H1 (cell line): ENCODE measurements around the gene TFAP2E. TPM values are rescaled to one million over a fixed set of nuclear protein-coding genes. Genes with fewer than 3 reads are reported as not detected.

Source experiments
- CTCF ChIA-PET: fragments of 300-600 bp; sonication (Branson Sonifier 250); formaldehyde crosslinking; loops from one replicate; lab custom pipeline; 2021; ENCODE audit not compliant: partially characterized antibody; lab: Charles Lee
- POLR2A ChIA-PET: fragments of 300-600 bp; sonication (Branson Sonifier 250); formaldehyde crosslinking; loops from one replicate; lab custom pipeline; 2021; ENCODE audit warnings: inconsistent platforms; ENCODE audit not compliant: partially characterized antibody; lab: Charles Lee
- DNase-seq, 2 experiments: peaks; one replicate each; pipeline versions ENCODE4 v3.0.0 to v3.0.0-alpha.2; 2010 to 2022; ENCODE audit warnings: low spot score in 2 of 2, low read depth in 1 of 2, mixed read lengths in 1 of 2
- FAIRE-seq: peaks from 2 replicates; lab custom pipeline; 2011; peaks lifted over from hg19 to GRCh38; lab: Jason Lieb, UNC
- H2AFZ ChIP-seq: 2 replicates; pipeline ENCODE4 v1.8.1; 2012; ENCODE audit warnings: low read length, inconsistent platforms
- H2AK5ac ChIP-seq: 2 replicates; pipeline ENCODE4 v1.6.1; 2013; ENCODE audit warnings: low read depth, low read length
- H2BK120ac ChIP-seq: replicated peaks from 2 replicates; pipeline ENCODE3; 2013; ENCODE audit warnings: low read depth, low read length, inconsistent platforms
- H2BK12ac ChIP-seq: 2 replicates; pipeline ENCODE4 v1.6.1; 2013; ENCODE audit warnings: low read depth, low read length
- H2BK15ac ChIP-seq: 2 replicates; pipeline ENCODE4 v1.6.1; 2013; ENCODE audit warnings: low read length
- H2BK20ac ChIP-seq: 2 replicates; pipeline ENCODE4 v1.6.1; 2013; ENCODE audit warnings: low read length
- H2BK5ac ChIP-seq: 2 replicates; pipeline ENCODE4 v1.6.1; 2013; ENCODE audit warnings: low read depth, low read length
- H3K14ac ChIP-seq: 2 replicates; pipeline ENCODE4 v1.6.1; 2013; ENCODE audit warnings: inconsistent platforms; ENCODE audit not compliant: insufficient read length
- H3K18ac ChIP-seq: 2 replicates; pipeline ENCODE4 v1.6.1; 2013; ENCODE audit warnings: low read length; ENCODE audit errors: extremely low read depth
- H3K23ac ChIP-seq: 2 replicates; pipeline ENCODE4 v1.6.1; 2013; ENCODE audit warnings: inconsistent platforms; ENCODE audit not compliant: insufficient read length
- H3K23me2 ChIP-seq: 2 replicates; pipeline ENCODE4 v1.6.1; 2013; ENCODE audit warnings: low read depth, low read length
- H3K27ac ChIP-seq: 2 replicates; pipeline ENCODE4 v1.6.1; 2011; ENCODE audit warnings: low read depth, low read length, inconsistent platforms
- H3K27me3 ChIP-seq, 4 experiments: replicated peaks in 1 of 4; 1 replicate in 1 of 4; 2 replicates in 3 of 4; pipeline versions ENCODE4 v1.6.1 to v1.8.1; 2011 to 2013; ENCODE audit warnings: low read length in 3 of 4, mild to moderate bottlenecking in 3 of 4, inconsistent platforms in 2 of 4, mixed read lengths in 2 of 4, moderate library complexity in 1 of 4; ENCODE audit not compliant: control insufficient read depth in 3 of 4, insufficient read depth in 3 of 4; ENCODE audit errors: extremely low read depth in 1 of 4
- H3K36me3 ChIP-seq, 4 experiments: 2 replicates each; pipeline versions ENCODE4 v1.6.1 to v1.8.1; 2011 to 2013; ENCODE audit warnings: mild to moderate bottlenecking in 4 of 4, low read length in 3 of 4, moderate library complexity in 2 of 4, control low read depth in 1 of 4, inconsistent platforms in 1 of 4; ENCODE audit not compliant: insufficient read depth in 4 of 4, control insufficient read depth in 2 of 4
- H3K4ac ChIP-seq: replicated peaks from 2 replicates; pipeline ENCODE3; 2013; ENCODE audit warnings: low read length, low read depth, mixed read lengths, inconsistent platforms; ENCODE audit not compliant: insufficient read length
- H3K4me1 ChIP-seq, 4 experiments: replicated peaks in 1 of 4; 1 replicate in 1 of 4; 2 replicates in 3 of 4; pipeline versions ENCODE4 v1.6.1 to v1.8.1; 2011 to 2013; ENCODE audit warnings: low read length in 3 of 4, inconsistent platforms in 2 of 4, mixed read lengths in 1 of 4; ENCODE audit not compliant: insufficient read depth in 4 of 4, control insufficient read depth in 3 of 4
- H3K4me2 ChIP-seq, 2 experiments: 2 replicates each; pipeline versions ENCODE4 v1.6.1 to v1.8.1; 2011 to 2013; ENCODE audit warnings: low read depth in 2 of 2, low read length in 2 of 2, control low read depth in 1 of 2, inconsistent platforms in 1 of 2, mild to moderate bottlenecking in 1 of 2; ENCODE audit not compliant: insufficient read depth in 1 of 2
- H3K4me3 ChIP-seq, 4 experiments: fragments of 200-600, 300-600 bp in 1 of 4; sonication (generic), shearing (Covaris generic), sonication (Bioruptor Twin) in 1 of 4; 2 replicates each; pipeline versions ENCODE4 v1.5.1 to v1.8.1; 2011 to 2016; ENCODE audit warnings: low read length in 4 of 4, low read depth in 3 of 4, control low read depth in 2 of 4, inconsistent platforms in 2 of 4, mild to moderate bottlenecking in 2 of 4, mixed read lengths in 1 of 4, moderate library complexity in 1 of 4; ENCODE audit not compliant: insufficient read depth in 2 of 4; ENCODE audit errors: extremely low read depth in 1 of 4
- H3K56ac ChIP-seq: replicated peaks from 2 replicates; pipeline ENCODE3; 2013; ENCODE audit warnings: low read depth, mild to moderate bottlenecking, mixed read lengths, low read length, inconsistent platforms; ENCODE audit not compliant: insufficient read length
- H3K79me1 ChIP-seq: 2 replicates; pipeline ENCODE4 v1.6.1; 2013; ENCODE audit warnings: low read depth, low read length, control low read depth
- H3K79me2 ChIP-seq, 2 experiments: 2 replicates each; pipeline versions ENCODE4 v1.6.1 to v1.8.1; 2012 to 2013; ENCODE audit warnings: low read length in 2 of 2, mild to moderate bottlenecking in 2 of 2, inconsistent platforms in 1 of 2; ENCODE audit not compliant: insufficient read depth in 2 of 2, control insufficient read depth in 1 of 2
- H3K9ac ChIP-seq, 4 experiments: replicated peaks in 1 of 4; 1 replicate in 1 of 4; 2 replicates in 3 of 4; pipeline versions ENCODE4 v1.6.1 to v1.8.1; 2011 to 2013; ENCODE audit warnings: low read depth in 3 of 4, low read length in 3 of 4, control low read depth in 2 of 4, mild to moderate bottlenecking in 2 of 4, moderate library complexity in 2 of 4, inconsistent platforms in 1 of 4; ENCODE audit errors: extremely low read depth in 1 of 4
- H3K9me3 ChIP-seq, 2 experiments: 2 replicates each; pipeline versions ENCODE4 v1.6.1 to v1.8.1; 2012 to 2013; ENCODE audit warnings: mild to moderate bottlenecking in 2 of 2, moderate library complexity in 2 of 2, control low read depth in 1 of 2, inconsistent platforms in 1 of 2, low read depth in 1 of 2, low read length in 1 of 2, mixed read lengths in 1 of 2; ENCODE audit not compliant: insufficient read depth in 2 of 2
- H4K20me1 ChIP-seq, 2 experiments: replicated peaks in 1 of 2; 2 replicates each; pipeline versions ENCODE3 to v1.8.1; 2011 to 2013; ENCODE audit warnings: inconsistent platforms in 2 of 2, low read length in 2 of 2, mild to moderate bottlenecking in 1 of 2; ENCODE audit not compliant: insufficient read depth in 2 of 2, control insufficient read depth in 1 of 2
- H4K5ac ChIP-seq: 2 replicates; pipeline ENCODE4 v1.6.1; 2013; ENCODE audit warnings: low read length, low read depth, mixed read lengths, inconsistent platforms; ENCODE audit not compliant: insufficient read length
- H4K8ac ChIP-seq: 2 replicates; pipeline ENCODE4 v1.8.0; 2013; ENCODE audit warnings: mild to moderate bottlenecking, moderate library complexity, low read length, inconsistent platforms; ENCODE audit not compliant: insufficient read depth; ENCODE audit errors: extremely low read depth
- H4K91ac ChIP-seq: replicated peaks from 2 replicates; pipeline ENCODE3; 2013; ENCODE audit warnings: low read length, mixed read lengths, inconsistent platforms; ENCODE audit not compliant: insufficient read length
- polyA plus RNA-seq, 7 experiments: library from polyadenylated mRNA; depleted of rRNA in 3 of 7; stranded (reverse) in 5 of 7; unstranded in 2 of 7; fragments of >200 nt in 5 of 7; fragments of 200-250 nt in 2 of 7; gene quantifications; 1 replicate in 5 of 7; 2 replicates in 1 of 7; 4 replicates in 1 of 7; pipeline versions ENCODE4 v1.2.1 to v1.2.3, GENCODE V29; 2011 to 2013; ENCODE audit warnings: missing spikeins in 2 of 7, mixed read lengths in 2 of 7
- total RNA-seq: library from RNA; stranded (reverse); fragmentation: NEBNext Ultra II Directional; extraction: Animal tissue kit (Norgen Biotek cat#: 25700); gene quantifications from 2 replicates; pipeline ENCODE4 v1.2.1, GENCODE V29; 2021

TFAP2E gene
- total and polyA plus RNA-seq, 2 of the 8 experiments (the other 6 are each of a cell fraction or from before 2014, with no cell fraction given) = 0.24 to 0.50 TPM

DNA sequence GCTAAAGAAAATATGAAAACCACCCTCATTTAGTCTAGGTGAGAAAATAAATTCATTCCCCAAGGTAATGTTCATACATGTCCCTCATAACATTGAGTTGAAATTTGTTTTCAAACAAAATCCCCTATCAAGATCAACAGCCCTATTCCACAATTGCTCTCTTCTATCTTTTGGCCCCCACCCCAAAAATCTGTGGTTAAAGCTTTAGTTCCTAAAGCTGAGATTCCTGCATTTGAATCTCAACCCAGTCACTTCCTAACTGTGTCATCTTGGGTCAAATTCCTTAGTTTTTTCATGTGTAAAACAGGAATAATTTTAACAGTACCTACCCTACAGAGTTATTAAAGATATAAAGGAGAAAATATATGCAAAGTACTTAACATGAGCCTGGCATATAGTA is 37.9 kb upstream of the TFAP2E start:
- CTCF ChIA-PET = interaction anchor here (1.3 to 2.5 kb wide), 5 partner anchors 10 to 181 kb away, joined by 3 to 27 read pairs (median 3); no protein-coding TSS in a partner anchor

More for the DNA sequence above, 37.9 kb upstream of the TFAP2E start:
- H2AK5ac ChIP-seq = no peak overlapping the region
- no peak overlapping the region for H2BK12ac ChIP-seq
- no peak overlapping the region for H2BK120ac ChIP-seq
- H2AFZ ChIP-seq = no peak overlapping the region
- H3K18ac ChIP-seq = no peak overlapping the region
- peaks cover 4 to 12% (median 7%) of the 10 kb centered on the region in 4 experiments; a peak in 6 of 8 replicates for H3K36me3 ChIP-seq
- no peak overlapping the region for H3K4ac ChIP-seq
- no peak for DNase-seq
- H3K27ac ChIP-seq = no peak overlapping the region
- H4K5ac ChIP-seq = peak overlapping the region; percentile 44
- H3K23ac ChIP-seq = no peak overlapping the region
- peaks cover 0 to 2% of the 10 kb centered on the region in 2 experiments for H4K20me1 ChIP-seq
- peaks cover 0 to 76% of the 10 kb centered on the region in 2 experiments; a peak in 3 of 4 replicates for H3K79me2 ChIP-seq
- no peak overlapping the region for H2BK20ac ChIP-seq
- no peaks in the 10 kb centered on the region for H3K27me3 ChIP-seq
- peaks cover 8% of the 10 kb centered on the region for H3K79me1 ChIP-seq
- FAIRE-seq = no peak
- no peak overlapping the region for H3K4me3 ChIP-seq
- no peak overlapping the region for H3K56ac ChIP-seq
- no peaks in the 10 kb centered on the region for H3K23me2 ChIP-seq
- no peak overlapping the region for H4K91ac ChIP-seq
- peaks cover 0 to 6% (median 4%) of the 10 kb centered on the region in 4 experiments; a peak in 5 of 7 replicates for H3K4me1 ChIP-seq
- H3K9me3 ChIP-seq = peaks cover 0 to 3% of the 10 kb centered on the region in 2 experiments; a peak in 1 of 4 replicates
- H2BK5ac ChIP-seq = no peak overlapping the region
- H2BK15ac ChIP-seq = no peak overlapping the region
- H4K8ac ChIP-seq = no peak overlapping the region
- peak overlapping the region in 1 of 2 experiments; percentile 21; a peak in 1 of 4 replicates for H3K4me2 ChIP-seq
- H3K14ac ChIP-seq = no peak overlapping the region
- no peak overlapping the region for H3K9ac ChIP-seq
- POLR2A ChIA-PET = interaction anchor here (1.0 to 1.8 kb wide), 8 partner anchors 10 to 84 kb away, joined by 3 to 9 read pairs (median 4); no protein-coding TSS in a partner anchor
